ENCODE data around the gene CCL18.

Gene CCL18

DNA sequence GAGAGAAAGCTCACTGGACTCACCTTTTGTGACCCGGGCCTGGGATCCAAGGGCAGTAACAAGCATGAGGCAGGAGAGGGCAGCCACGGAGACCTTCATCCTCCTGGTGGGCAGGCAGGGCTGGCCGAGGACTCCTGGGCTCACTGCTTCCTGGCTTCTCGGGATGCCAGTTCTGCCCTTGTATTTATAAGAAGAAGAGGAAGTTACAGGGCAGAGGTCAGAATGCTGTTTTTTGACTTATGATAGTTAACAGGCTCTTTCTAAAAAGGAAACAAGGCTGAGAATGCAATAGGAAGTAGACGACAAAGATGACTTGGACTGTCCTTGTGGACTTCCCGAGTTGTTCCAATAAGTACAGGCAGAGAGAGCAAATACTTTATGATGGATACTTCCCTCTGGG, 46.3 kb upstream of the CCL18 start, which contains the start of gene CCL23:
CCL23 (minus strand) TSS at position 174 of the 400 bp plus-strand sequence; CDS start at position 99, 75 bp downstream.
- H3K79me2 ChIP-seq (ENCODE audit: insufficient read depth, low read length): no peaks in the 10 kb centered on the region
- H3K9me2 ChIP-seq (ENCODE audit: low read depth, low read length): no peaks in the 10 kb centered on the region
- no peaks in the 10 kb centered on the region for H3K9me3 ChIP-seq (ENCODE audit: low read length)
- TF ChIP-seq EZH2 (IDR thresholded peaks at IDR 0.05; ENCODE audit: borderline replicate concordance, low read length) (no peak), CTCF (IDR thresholded peaks at IDR 0.05; ENCODE audit: low read length) (no peak)
- H3K9ac ChIP-seq (ENCODE audit: low read length): no peak within 1 kb of the TSS
- H4K20me1 ChIP-seq (ENCODE audit: insufficient read depth, low read length): no peaks in the 10 kb centered on the region
- no peaks in the 10 kb centered on the region for H3F3A ChIP-seq (ENCODE audit: insufficient read depth, low read length)
- H3K27ac ChIP-seq (ENCODE audit: low read depth, low read length, poor library complexity, severe bottlenecking): no peak within 1 kb of the TSS
- H3K27me3 ChIP-seq (ENCODE audit: insufficient read depth, low read length): no peaks in the 10 kb centered on the region
- H3K4me1 ChIP-seq (ENCODE audit: insufficient read depth, low read length, severe bottlenecking): no peaks in the 10 kb centered on the region
- no peak within 1 kb of the TSS for H2AFZ ChIP-seq (ENCODE audit: low read length)
- H3K4me3 ChIP-seq (ENCODE audit: low read depth, low read length, poor library complexity, severe bottlenecking): no peak within 1 kb of the TSS
- H3K36me3 ChIP-seq (ENCODE audit: insufficient read depth, low read length): no peaks in the 10 kb centered on the region
- no peak within 1 kb of the TSS for H3K4me2 ChIP-seq (ENCODE audit: low read length)

GRCh38 chr17:36019423-36019822, 44.6 kb upstream of the CCL18 start:
- Histone ChIP-seq H3K9ac (ENCODE audit: low read length) (no peak overlapping the region), H3F3A (ENCODE audit: insufficient read depth, low read length) (no peaks in the 10 kb centered on the region), H3K36me3 (ENCODE audit: insufficient read depth, low read length) (no peaks in the 10 kb centered on the region), H3K27me3 (ENCODE audit: insufficient read depth, low read length) (no peaks in the 10 kb centered on the region), H3K27ac (ENCODE audit: low read depth, low read length, poor library complexity, severe bottlenecking) (no peak overlapping the region), H3K4me2 (ENCODE audit: low read length) (no peak overlapping the region), H4K20me1 (ENCODE audit: insufficient read depth, low read length) (no peaks in the 10 kb centered on the region), H3K9me3 (ENCODE audit: low read length) (no peaks in the 10 kb centered on the region), H3K4me1 (ENCODE audit: insufficient read depth, low read length, severe bottlenecking) (no peaks in the 10 kb centered on the region), H3K9me2 (ENCODE audit: low read depth, low read length) (no peaks in the 10 kb centered on the region), H3K79me2 (ENCODE audit: insufficient read depth, low read length) (no peaks in the 10 kb centered on the region), H3K4me3 (ENCODE audit: low read depth, low read length, poor library complexity, severe bottlenecking) (no peak overlapping the region), H2AFZ (ENCODE audit: low read length) (no peak overlapping the region)
- TF ChIP-seq EZH2 (IDR thresholded peaks at IDR 0.05; ENCODE audit: borderline replicate concordance, low read length) (no peak), CTCF (IDR thresholded peaks at IDR 0.05; ENCODE audit: low read length) (no peak)

DNA sequence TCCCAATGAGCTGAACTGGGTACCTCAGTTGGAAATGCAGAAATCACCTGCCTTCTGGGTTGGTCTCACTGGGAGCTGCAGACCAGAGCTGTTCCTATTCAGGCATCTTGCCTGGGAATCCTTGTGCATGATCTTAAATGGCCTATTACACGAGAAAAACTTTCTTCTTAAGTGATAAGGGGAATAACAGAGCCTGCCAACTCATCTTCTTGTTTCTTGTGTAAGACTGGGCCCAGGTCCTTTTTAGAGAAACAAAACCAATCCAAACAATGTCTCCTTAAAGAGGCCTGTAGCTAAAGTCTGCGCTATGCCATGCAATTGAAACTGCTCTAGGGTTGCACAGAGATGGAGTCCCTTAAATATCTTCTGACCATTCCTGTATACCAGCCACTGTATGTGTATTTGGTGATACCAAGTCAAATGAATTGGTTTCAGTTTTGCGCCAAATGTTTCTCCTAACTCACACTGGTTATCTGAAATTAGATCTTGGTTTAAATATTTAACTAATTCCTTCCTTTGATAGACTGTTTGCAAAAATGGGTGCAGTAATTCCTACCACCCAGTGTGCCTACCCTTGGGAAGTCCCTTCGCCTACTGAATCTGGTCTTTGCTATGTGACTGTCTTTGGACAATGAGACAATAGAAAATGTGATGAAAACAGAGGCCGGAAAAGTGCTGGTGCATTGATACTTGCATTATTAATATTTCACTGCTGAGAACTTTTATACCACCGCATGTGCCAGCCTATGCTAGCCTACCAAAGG, 39.8 kb upstream of the CCL18 start:
- H3K79me2 ChIP-seq (ENCODE audit: insufficient read depth, low read length): no peaks in the 10 kb centered on the region
- H3K27me3 ChIP-seq (ENCODE audit: insufficient read depth, low read length): no peaks in the 10 kb centered on the region
- H3K36me3 ChIP-seq (ENCODE audit: insufficient read depth, low read length): no peaks in the 10 kb centered on the region
- no peak for TF ChIP-seq CTCF (IDR thresholded peaks at IDR 0.05; ENCODE audit: low read length)
- TF ChIP-seq EZH2 (IDR thresholded peaks at IDR 0.05; ENCODE audit: borderline replicate concordance, low read length): no peak
- H3K9me2 ChIP-seq (ENCODE audit: low read depth, low read length): no peaks in the 10 kb centered on the region
- no peak overlapping the region for H3K4me2 ChIP-seq (ENCODE audit: low read length)
- no peak overlapping the region for H3K9ac ChIP-seq (ENCODE audit: low read length)
- no peaks in the 10 kb centered on the region for H4K20me1 ChIP-seq (ENCODE audit: insufficient read depth, low read length)
- H3K4me3 ChIP-seq (ENCODE audit: low read depth, low read length, poor library complexity, severe bottlenecking): no peak overlapping the region
- no peaks in the 10 kb centered on the region for H3K4me1 ChIP-seq (ENCODE audit: insufficient read depth, low read length, severe bottlenecking)
- no peak overlapping the region for H3K27ac ChIP-seq (ENCODE audit: low read depth, low read length, poor library complexity, severe bottlenecking)
- H2AFZ ChIP-seq (ENCODE audit: low read length): no peak overlapping the region
- no peaks in the 10 kb centered on the region for H3F3A ChIP-seq (ENCODE audit: insufficient read depth, low read length)
- no peaks in the 10 kb centered on the region for H3K9me3 ChIP-seq (ENCODE audit: low read length)
